Measurements from ENCODE around the gene GYPE.
"Not testable (repeated sequence)": the region's sequence is repeated elsewhere in the genome, so short reads cannot be mapped to it uniquely, and the experiment has no call there.

DNA sequence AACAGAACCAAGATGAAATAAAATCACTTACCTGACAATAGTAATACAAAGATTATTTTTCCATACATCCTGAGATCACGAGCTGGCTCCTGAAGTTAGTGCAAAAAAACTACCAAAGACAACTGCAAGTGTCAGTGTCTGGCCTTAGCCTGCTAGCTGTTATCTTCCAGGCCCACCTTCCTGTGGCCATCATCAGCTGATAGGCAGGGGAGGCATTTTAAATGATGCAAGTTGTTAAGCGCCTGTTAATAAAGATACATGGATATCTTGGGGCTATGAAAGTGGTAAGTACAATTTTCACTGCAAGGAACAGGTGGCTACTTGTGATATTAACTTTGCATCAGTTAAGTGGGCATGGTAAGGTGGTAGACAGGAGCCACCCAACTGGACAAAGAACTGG is at the start of gene GYPE:
- TF ChIP-seq POLR2AphosphoS5 (IDR thresholded peaks at IDR 0.05; ENCODE audit: low read depth, low read length); REST (IDR thresholded peaks at IDR 0.05; ENCODE audit: insufficient read depth in 1 of 2, low read depth in 2 of 2, low read length in 2 of 2); TAF1 (IDR thresholded peaks at IDR 0.05; ENCODE audit: borderline replicate concordance, insufficient read depth, low read length); SIN3A (IDR thresholded peaks at IDR 0.05; ENCODE audit: borderline replicate concordance, insufficient read depth, low read length): not testable (repeated sequence)

Measured in PFSK-1 (cell line).